PC-9 (cell line): Measurements from ENCODE around the gene PDE1C. TPM values are rescaled to one million over a fixed set of nuclear protein-coding genes. Genes with fewer than 3 reads are reported as not detected.

Source experiments
- BruUV-seq: library from RNA; stranded (reverse); fragments of 400-500 nt; replicated peaks from 2 replicates; lab custom pipeline; 2021; lab: Mats Ljungman, UMichigan
- CTCF ChIA-PET: fragments of 300-600 bp; sonication (Branson Sonifier 250); formaldehyde crosslinking; loops from one replicate; lab custom pipeline; 2022; ENCODE audit warnings: antibody characterized with exemption; lab: Charles Lee
- POLR2A ChIA-PET: fragments of 300-600 bp; sonication (Branson Sonifier 250); formaldehyde crosslinking; loops from one replicate; lab custom pipeline; 2022; ENCODE audit warnings: antibody characterized with exemption; ENCODE audit not compliant: unreplicated experiment; lab: Charles Lee
- DNase-seq, 2 experiments: peaks; one replicate each; pipeline versions ENCODE4 v3.0.0 to v3.0.0-alpha.2; 2015 to 2022; ENCODE audit warnings: mixed read lengths in 1 of 2
- H2AFZ ChIP-seq: fragments of 200-600 bp; sonication (generic); 2 replicates; pipeline ENCODE4 v1.8.1; 2017; ENCODE audit warnings: antibody characterized with exemption
- H3F3A ChIP-seq: fragments of 200-600 bp; sonication (generic); 2 replicates; pipeline ENCODE4 v1.8.1; 2017; ENCODE audit warnings: antibody characterized with exemption, mild to moderate bottlenecking, low read depth; ENCODE audit not compliant: insufficient read depth
- H3K27ac ChIP-seq: fragments of 200-600 bp; sonication (generic); 2 replicates; pipeline ENCODE4 v1.6.1; 2016; ENCODE audit warnings: mixed run types
- H3K27me3 ChIP-seq: fragments of 200-600 bp; sonication (generic); 2 replicates; pipeline ENCODE4 v1.6.1; 2016; ENCODE audit warnings: low read depth, mixed run types; ENCODE audit not compliant: insufficient read depth
- H3K36me3 ChIP-seq: fragments of 200-600 bp; sonication (generic); 2 replicates; pipeline ENCODE4 v1.6.1; 2016; ENCODE audit warnings: low read depth, mixed run types
- H3K4me1 ChIP-seq: fragments of 200-600 bp; sonication (generic); replicated peaks from 2 replicates; pipeline ENCODE4 v1.6.1; 2016; ENCODE audit warnings: mixed run types; ENCODE audit not compliant: insufficient read depth
- H3K4me2 ChIP-seq: fragments of 200-600 bp; sonication (generic); 2 replicates; pipeline ENCODE4 v1.6.1; 2017; ENCODE audit warnings: mixed run types
- H3K4me3 ChIP-seq: fragments of 200-600 bp; sonication (generic); 2 replicates; pipeline ENCODE4 v1.6.1; 2016; ENCODE audit warnings: mixed run types
- H3K79me2 ChIP-seq: fragments of 200-600 bp; sonication (generic); 2 replicates; pipeline ENCODE4 v1.6.1; 2017; ENCODE audit warnings: low read depth, mixed run types
- H3K9me2 ChIP-seq: fragments of 200-600 bp; sonication (generic); 2 replicates; pipeline ENCODE4 v1.8.1; 2017; ENCODE audit warnings: mild to moderate bottlenecking; ENCODE audit not compliant: insufficient read depth
- H3K9me3 ChIP-seq: fragments of 200-600 bp; sonication (generic); 2 replicates; pipeline ENCODE4 v1.8.1; 2016; ENCODE audit warnings: low read depth; ENCODE audit not compliant: insufficient read depth
- H4K20me1 ChIP-seq: fragments of 200-600 bp; sonication (generic); 2 replicates; pipeline ENCODE4 v1.8.1; 2017; ENCODE audit not compliant: insufficient read depth
- CTCF ChIP-seq: fragments of 200-600 bp; sonication (generic); conservative IDR thresholded peaks from 2 replicates; pipeline ENCODE4 v1.6.1; 2017; ENCODE audit warnings: mixed run types, antibody characterized with exemption, mild to moderate bottlenecking, moderate library complexity
- EZH2 ChIP-seq: fragments of 200-600 bp; sonication (generic); IDR thresholded peaks from 2 replicates; pipeline ENCODE4 v1.8.0; 2017; ENCODE audit warnings: antibody characterized with exemption, low read depth
- intact Hi-C: fragments of 100-400 bp; cut with micrococcal nuclease; formaldehyde crosslinking; loops from one replicate; pipeline ENCODE4 v1.10.0; 2022; ENCODE audit not compliant: unreplicated experiment
- total RNA-seq: library from RNA; stranded (reverse); gene quantifications from 2 replicates; pipeline ENCODE4 v1.2.3, GENCODE V29; 2021

Gene PDE1C
- total RNA-seq, 1 experiment from 2014 or later: 1.7 TPM

DNA sequence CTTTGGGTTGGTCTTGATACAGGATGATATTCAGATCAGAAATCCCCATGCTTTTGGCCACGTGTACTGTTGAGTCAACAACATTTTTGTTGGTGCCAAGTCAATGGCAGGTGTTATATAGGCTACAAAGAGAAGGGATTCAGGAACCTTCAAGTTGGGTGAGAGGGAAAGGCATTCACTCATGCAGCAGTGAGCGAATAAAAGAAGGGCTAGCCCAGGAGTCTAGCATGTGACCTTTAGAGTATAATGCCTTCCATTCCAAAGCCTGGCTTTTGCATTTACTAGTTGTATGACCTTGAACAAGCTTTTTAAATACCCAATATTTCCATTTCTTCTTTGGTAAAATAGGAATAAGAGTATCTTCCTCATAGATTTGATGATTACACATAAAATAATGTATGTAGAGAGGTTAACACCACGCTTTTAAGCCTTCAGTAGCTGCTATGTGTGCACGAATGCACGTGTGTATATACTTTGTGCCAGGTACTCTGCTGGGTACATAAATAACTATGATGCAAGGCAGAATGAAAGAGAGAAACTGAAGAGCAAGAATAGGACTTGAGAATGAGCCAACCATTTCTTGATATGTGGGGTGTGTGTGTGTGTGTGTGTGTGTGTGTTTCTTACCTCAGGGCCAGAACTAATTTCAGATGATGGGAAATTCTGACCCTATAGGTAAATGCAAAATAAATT, 163.6 kb downstream of the PDE1C start:
- no peaks in the 10 kb centered on the region for H3F3A ChIP-seq
- H3K4me3 ChIP-seq: no peak overlapping the region
- BruUV-seq: no TSS peak
- CTCF ChIA-PET: no interaction called here
- H3K27ac ChIP-seq: no peak overlapping the region
- intact Hi-C loops: no loop called here
- no peaks in the 10 kb centered on the region for H3K9me3 ChIP-seq
- H3K36me3 ChIP-seq: no peaks in the 10 kb centered on the region
- H3K4me2 ChIP-seq: no peak overlapping the region
- H3K9me2 ChIP-seq: no peaks in the 10 kb centered on the region
- no peaks in the 10 kb centered on the region for H3K4me1 ChIP-seq
- POLR2A ChIA-PET: no interaction called here
- no peaks in the 10 kb centered on the region for H3K27me3 ChIP-seq
- TF ChIP-seq EZH2 (no peak), CTCF (no peak)
- no peak overlapping the region for H2AFZ ChIP-seq
- DNase-seq: no peak
- no peaks in the 10 kb centered on the region for H3K79me2 ChIP-seq
- 0 out of 2 replicates have a peak, but pooled peaks cover 4% of the 10 kb centered on the region for H4K20me1 ChIP-seq

DNA sequence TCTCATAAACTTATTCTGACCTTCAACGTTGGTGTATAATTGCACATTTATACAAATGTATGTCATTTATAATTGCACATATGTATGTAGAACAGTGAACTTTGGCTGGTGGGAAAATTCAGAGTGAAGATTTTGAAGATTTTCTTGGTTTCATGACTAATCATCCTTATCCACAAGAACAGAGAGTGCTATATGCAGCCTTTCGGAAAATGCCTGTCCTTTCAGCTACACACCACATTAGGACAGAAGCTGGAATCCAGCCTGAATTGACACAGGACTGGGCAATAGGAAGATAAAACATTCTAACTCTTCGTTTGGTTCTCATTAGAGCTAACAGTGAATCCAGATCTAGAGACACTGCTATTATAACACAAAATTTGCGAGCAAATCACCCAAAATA, 166.2 kb downstream of the PDE1C start:
- no peaks in the 10 kb centered on the region for H3K27me3 ChIP-seq
- no peaks in the 10 kb centered on the region for H3K9me2 ChIP-seq
- H3K4me2 ChIP-seq: no peak overlapping the region
- ChIA-PET CTCF (no interaction called here), POLR2A (no interaction called here)
- no TSS peak for BruUV-seq
- TF ChIP-seq EZH2: no peak
- 0 out of 2 replicates have a peak, but pooled peaks cover 4% of the 10 kb centered on the region for H4K20me1 ChIP-seq
- intact Hi-C loops: no loop called here
- H3K9me3 ChIP-seq: no peaks in the 10 kb centered on the region
- H3K4me1 ChIP-seq: no peaks in the 10 kb centered on the region
- no peaks in the 10 kb centered on the region for H3K36me3 ChIP-seq
- H3K4me3 ChIP-seq: no peak overlapping the region
- H3K79me2 ChIP-seq: no peaks in the 10 kb centered on the region
- no peak overlapping the region for H3K27ac ChIP-seq
- H3F3A ChIP-seq: no peaks in the 10 kb centered on the region
- H2AFZ ChIP-seq: no peak overlapping the region
- no peak for DNase-seq

DNA sequence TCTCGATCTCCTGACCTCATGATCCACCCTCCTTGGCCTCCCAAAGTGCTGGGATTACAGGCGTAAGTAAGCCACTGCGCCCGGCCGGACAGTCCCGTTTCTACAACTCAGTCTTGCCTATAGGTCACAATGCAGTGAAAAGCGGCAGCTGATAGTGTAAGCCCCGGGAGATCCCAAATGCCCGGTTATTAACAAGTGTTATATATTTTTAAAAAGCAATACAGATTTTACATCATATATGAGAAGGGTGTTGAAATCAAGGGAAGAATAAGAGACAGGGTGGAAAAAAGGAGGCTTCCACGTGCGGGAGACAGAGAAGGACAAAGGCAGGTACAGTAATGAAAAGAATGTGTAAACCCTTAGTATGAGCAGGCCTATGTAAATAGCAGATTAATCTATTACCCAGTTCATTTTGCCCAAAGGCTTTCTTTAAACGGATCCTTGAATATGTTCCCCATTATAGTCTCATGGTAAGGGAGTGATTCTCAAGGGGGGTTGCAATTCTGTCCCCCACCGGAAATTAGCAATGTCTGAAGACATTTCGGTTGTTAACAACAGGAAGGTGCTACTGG, 170.8 kb downstream of the PDE1C start:
- no peak for DNase-seq
- Histone ChIP-seq H3K9me3 (no peaks in the 10 kb centered on the region), H3F3A (no peaks in the 10 kb centered on the region), H4K20me1 (no peaks in the 10 kb centered on the region), H3K79me2 (no peaks in the 10 kb centered on the region), H3K4me2 (no peak overlapping the region), H3K27ac (no peak overlapping the region), H3K4me3 (no peak overlapping the region), H3K36me3 (no peaks in the 10 kb centered on the region), H3K4me1 (no peaks in the 10 kb centered on the region), H3K9me2 (no peaks in the 10 kb centered on the region), H2AFZ (peak overlapping the region; percentile 61; the same call in 1 of the 2 replicates), H3K27me3 (no peaks in the 10 kb centered on the region)
- CTCF ChIA-PET: no interaction called here
- intact Hi-C loops: no loop called here
- TF ChIP-seq CTCF (no peak), EZH2 (no peak)
- no TSS peak for BruUV-seq
- POLR2A ChIA-PET: no interaction called here
